ENCODE results near the gene CHSY1. TPM values are rescaled to one million over a fixed set of nuclear protein-coding genes. Genes with fewer than 3 reads are reported as not detected.

The CHSY1 gene
- total and polyA plus RNA-seq, 2 of the 13 experiments (the other 11 are each of a cell fraction or from before 2014, with no cell fraction given), result 13.3 to 13.7 TPM

GRCh38 chr15:101277038-101277822, 25.4 kb upstream of the CHSY1 start, which contains the start of gene SELENOS (continued):
- TF ChIP-seq ISX (CRISPR knock-in tag; conservative IDR thresholded peaks at IDR 0.05), result peak; percentile 74; the same call in 1 of the 2 replicates
- TF ChIP-seq RFXANK (CRISPR knock-in tag; IDR thresholded peaks at IDR 0.05), result no peak; the same call in 1 of the 2 replicates
- TF ChIP-seq DNMT3B (CRISPR knock-in tag; conservative IDR thresholded peaks at IDR 0.05), result no peak
- no peak for TF ChIP-seq TRAFD1 (CRISPR knock-in tag; IDR thresholded peaks at IDR 0.05; ENCODE audit: borderline replicate concordance)
- TF ChIP-seq MXI1 (IDR thresholded peaks at IDR 0.05; ENCODE audit: borderline replicate concordance, low read depth, low read length), result peak; percentile 98; the same call in 2 of the 3 replicates
- no peak; the same call in 1 of the 2 replicates for TF ChIP-seq ETS1 (CRISPR knock-in tag; IDR thresholded peaks at IDR 0.05)
- TF ChIP-seq POLR2G (IDR thresholded peaks at IDR 0.05; ENCODE audit: low read depth, low read length), result peak; percentile 77
- no peak for TF ChIP-seq PHF5A (CRISPR knock-in tag; IDR thresholded peaks at IDR 0.05; ENCODE audit: low read depth, unreplicated experiment)
- no peak for TF ChIP-seq ZNF530 (CRISPR knock-in tag; IDR thresholded peaks at IDR 0.05; ENCODE audit: low read depth)
- peak; percentile 60; the same call in 1 of the 2 replicates for TF ChIP-seq BCL3 (CRISPR knock-in tag; IDR thresholded peaks at IDR 0.05)
- TF ChIP-seq ZNF614 (CRISPR knock-in tag; IDR thresholded peaks at IDR 0.05; ENCODE audit: borderline replicate concordance), result no peak
- no peak for TF ChIP-seq JUN (CRISPR knock-in tag; IDR thresholded peaks at IDR 0.05)
- no peak for TF ChIP-seq HNRNPL (IDR thresholded peaks at IDR 0.05; ENCODE audit: low read depth, low read length)
- no peak for TF ChIP-seq ZSCAN30 (CRISPR knock-in tag; IDR thresholded peaks at IDR 0.05)
- no peak for TF ChIP-seq CCAR2 (optimal IDR thresholded peaks at IDR 0.05; ENCODE audit: low read depth, low read length)
- peak; percentile 33; the same call in 1 of the 2 replicates for TF ChIP-seq ZNF362 (CRISPR knock-in tag; IDR thresholded peaks at IDR 0.05; ENCODE audit: borderline replicate concordance)
- TF ChIP-seq SNAPC5 (CRISPR knock-in tag; IDR thresholded peaks at IDR 0.05; ENCODE audit: borderline replicate concordance), result no peak
- no peak for TF ChIP-seq NR1H2 (CRISPR knock-in tag; IDR thresholded peaks at IDR 0.05; ENCODE audit: borderline replicate concordance, low read depth)
- TF ChIP-seq TCF7L2 (IDR thresholded peaks at IDR 0.05; ENCODE audit: low read depth, low read length), result no peak
- no peak for TF ChIP-seq ZNF496 (CRISPR knock-in tag; IDR thresholded peaks at IDR 0.05; ENCODE audit: insufficient replicate concordance)
- TF ChIP-seq ZFP62 (CRISPR knock-in tag; IDR thresholded peaks at IDR 0.05), result no peak
- TF ChIP-seq ARID3A (IDR thresholded peaks at IDR 0.05; ENCODE audit: low read depth, low read length), result no peak

Measured in HepG2 (cell line).